Liver (tissue), 3 donors: ENCODE measurements around the gene NLRP4.

Experiments
- ATF3 ChIP-seq: IDR thresholded peaks from 2 replicates; pipeline ENCODE4 v1.6.1; 2016; ENCODE audit warnings: antibody characterized with exemption
- CTCF ChIP-seq: fragments of 150-350 bp; IDR thresholded peaks from 2 replicates; pipeline ENCODE4 v1.5.1; 2017; ENCODE audit warnings: improper control_type of control experiment, low read depth, low read length; ENCODE audit not compliant: missing input control
- EGR1 ChIP-seq, 2 donors: IDR thresholded peaks; 2 replicates each; pipeline ENCODE4 v1.6.1; 2016 to 2018; ENCODE audit warnings: antibody characterized with exemption in 2 of 2, low read depth in 2 of 2
- GABPA ChIP-seq, 2 donors: IDR thresholded peaks in 1 of 2; conservative IDR thresholded peaks in 1 of 2; 2 replicates each; pipeline ENCODE4 v1.6.1; 2016; ENCODE audit warnings: antibody characterized with exemption in 2 of 2, mild to moderate bottlenecking in 1 of 2, moderate library complexity in 1 of 2
- HNF4G ChIP-seq: IDR thresholded peaks from 2 replicates; pipeline ENCODE4 v1.6.1; 2016; ENCODE audit warnings: antibody characterized with exemption
- JUND ChIP-seq, 2 donors: IDR thresholded peaks; 2 replicates each; pipeline ENCODE4 v1.6.1; 2016; ENCODE audit warnings: antibody characterized with exemption in 2 of 2
- MAX ChIP-seq: IDR thresholded peaks from 2 replicates; pipeline ENCODE4 v1.6.1; 2016; ENCODE audit warnings: antibody characterized with exemption
- RAD21 ChIP-seq, 2 donors: IDR thresholded peaks; 2 replicates each; pipeline ENCODE4 v1.6.1; 2016; ENCODE audit warnings: antibody characterized with exemption in 2 of 2, mild to moderate bottlenecking in 2 of 2
- REST ChIP-seq: IDR thresholded peaks from 2 replicates; pipeline ENCODE4 v1.6.1; 2016; ENCODE audit warnings: antibody characterized with exemption, mild to moderate bottlenecking
- SP1 ChIP-seq: IDR thresholded peaks from 2 replicates; pipeline ENCODE4 v1.6.1; 2018; ENCODE audit warnings: antibody characterized with exemption, mild to moderate bottlenecking
- TAF1 ChIP-seq: conservative IDR thresholded peaks from 2 replicates; pipeline ENCODE4 v1.6.1; 2016; ENCODE audit warnings: antibody characterized with exemption, mild to moderate bottlenecking
- YY1 ChIP-seq: IDR thresholded peaks from 2 replicates; pipeline ENCODE4 v1.6.1; 2016; ENCODE audit warnings: antibody characterized with exemption, mild to moderate bottlenecking
- ZBTB33 ChIP-seq: IDR thresholded peaks from 2 replicates; pipeline ENCODE4 v1.6.1; 2016; ENCODE audit warnings: antibody characterized with exemption
- donor health status: healthy.
- donor health status: healthy.

- TF ChIP-seq CTCF (no peak), REST (no peak), JUND (IDR thresholded peaks at IDR 0.05) (no peak), YY1 (no peak), SP1 (no peak), RAD21 (IDR thresholded peaks at IDR 0.05) (no peak), GABPA (IDR thresholded peaks at IDR 0.05 in 1 of 2, conservative IDR thresholded peaks at IDR 0.05 in 1 of 2) (no peak), EGR1 (IDR thresholded peaks at IDR 0.05; ENCODE audit: low read depth in 2 of 2) (no peak), TAF1 (no peak), ATF3 (no peak), MAX (no peak), HNF4G (no peak), ZBTB33 (no peak)
Observed at GRCh38 chr19:55882626-55883025, 46.3 kb downstream of the NLRP4 start.
